ENCODE results near the gene BCL2. TPM values are rescaled to one million over a fixed set of nuclear protein-coding genes. Genes with fewer than 3 reads are reported as not detected.

BCL2 gene
- total RNA-seq, 1 experiment from 2014 or later = 2.6 TPM

- no peaks in the 10 kb centered on the region for H3K27me3 Mint-ChIP-seq (ENCODE audit: low read depth)
- H3K9me3 Mint-ChIP-seq = no peaks in the 10 kb centered on the region
- ChIA-PET CTCF (interaction anchor here (1.0 to 1.4 kb wide), 3 partner anchors 48 to 255 kb away, joined by 3 to 4 read pairs (median 4); no protein-coding TSS in a partner anchor), POLR2A (no interaction called here)
- H3K4me3 Mint-ChIP-seq = no peak overlapping the region
- DNase-seq (ENCODE audit: low spot score) (no peak), ATAC-seq (no peak)
- no peak for TF ChIP-seq FOXP1 (CRISPR knock-in tag; IDR thresholded peaks at IDR 0.05; ENCODE audit: borderline replicate concordance)
- TF ChIP-seq PREB (CRISPR knock-in tag; IDR thresholded peaks at IDR 0.05; ENCODE audit: borderline replicate concordance) = no peak
- no peak for TF ChIP-seq USF2 (CRISPR knock-in tag; IDR thresholded peaks at IDR 0.05)
- TF ChIP-seq, protein P1, sequence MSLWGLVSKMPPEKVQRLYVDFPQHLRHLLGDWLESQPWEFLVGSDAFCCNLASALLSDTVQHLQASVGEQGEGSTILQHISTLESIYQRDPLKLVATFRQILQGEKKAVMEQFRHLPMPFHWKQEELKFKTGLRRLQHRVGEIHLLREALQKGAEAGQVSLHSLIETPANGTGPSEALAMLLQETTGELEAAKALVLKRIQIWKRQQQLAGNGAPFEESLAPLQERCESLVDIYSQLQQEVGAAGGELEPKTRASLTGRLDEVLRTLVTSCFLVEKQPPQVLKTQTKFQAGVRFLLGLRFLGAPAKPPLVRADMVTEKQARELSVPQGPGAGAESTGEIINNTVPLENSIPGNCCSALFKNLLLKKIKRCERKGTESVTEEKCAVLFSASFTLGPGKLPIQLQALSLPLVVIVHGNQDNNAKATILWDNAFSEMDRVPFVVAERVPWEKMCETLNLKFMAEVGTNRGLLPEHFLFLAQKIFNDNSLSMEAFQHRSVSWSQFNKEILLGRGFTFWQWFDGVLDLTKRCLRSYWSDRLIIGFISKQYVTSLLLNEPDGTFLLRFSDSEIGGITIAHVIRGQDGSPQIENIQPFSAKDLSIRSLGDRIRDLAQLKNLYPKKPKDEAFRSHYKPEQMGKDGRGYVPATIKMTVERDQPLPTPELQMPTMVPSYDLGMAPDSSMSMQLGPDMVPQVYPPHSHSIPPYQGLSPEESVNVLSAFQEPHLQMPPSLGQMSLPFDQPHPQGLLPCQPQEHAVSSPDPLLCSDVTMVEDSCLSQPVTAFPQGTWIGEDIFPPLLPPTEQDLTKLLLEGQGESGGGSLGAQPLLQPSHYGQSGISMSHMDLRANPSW (CRISPR knock-in tag; conservative IDR thresholded peaks at IDR 0.05; ENCODE audit: low read depth) = no peak
- no peak for TF ChIP-seq NFE2L1 (CRISPR knock-in tag; IDR thresholded peaks at IDR 0.05)
- no peak for TF ChIP-seq HMGA2 (CRISPR knock-in tag; IDR thresholded peaks at IDR 0.05)
- TF ChIP-seq CREB1 (CRISPR knock-in tag; IDR thresholded peaks at IDR 0.05) = no peak
- TF ChIP-seq, protein P2, sequence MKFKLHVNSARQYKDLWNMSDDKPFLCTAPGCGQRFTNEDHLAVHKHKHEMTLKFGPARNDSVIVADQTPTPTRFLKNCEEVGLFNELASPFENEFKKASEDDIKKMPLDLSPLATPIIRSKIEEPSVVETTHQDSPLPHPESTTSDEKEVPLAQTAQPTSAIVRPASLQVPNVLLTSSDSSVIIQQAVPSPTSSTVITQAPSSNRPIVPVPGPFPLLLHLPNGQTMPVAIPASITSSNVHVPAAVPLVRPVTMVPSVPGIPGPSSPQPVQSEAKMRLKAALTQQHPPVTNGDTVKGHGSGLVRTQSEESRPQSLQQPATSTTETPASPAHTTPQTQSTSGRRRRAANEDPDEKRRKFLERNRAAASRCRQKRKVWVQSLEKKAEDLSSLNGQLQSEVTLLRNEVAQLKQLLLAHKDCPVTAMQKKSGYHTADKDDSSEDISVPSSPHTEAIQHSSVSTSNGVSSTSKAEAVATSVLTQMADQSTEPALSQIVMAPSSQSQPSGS (CRISPR knock-in tag; IDR thresholded peaks at IDR 0.05; ENCODE audit: borderline replicate concordance, low read depth) = no peak
- TF ChIP-seq, protein P3, sequence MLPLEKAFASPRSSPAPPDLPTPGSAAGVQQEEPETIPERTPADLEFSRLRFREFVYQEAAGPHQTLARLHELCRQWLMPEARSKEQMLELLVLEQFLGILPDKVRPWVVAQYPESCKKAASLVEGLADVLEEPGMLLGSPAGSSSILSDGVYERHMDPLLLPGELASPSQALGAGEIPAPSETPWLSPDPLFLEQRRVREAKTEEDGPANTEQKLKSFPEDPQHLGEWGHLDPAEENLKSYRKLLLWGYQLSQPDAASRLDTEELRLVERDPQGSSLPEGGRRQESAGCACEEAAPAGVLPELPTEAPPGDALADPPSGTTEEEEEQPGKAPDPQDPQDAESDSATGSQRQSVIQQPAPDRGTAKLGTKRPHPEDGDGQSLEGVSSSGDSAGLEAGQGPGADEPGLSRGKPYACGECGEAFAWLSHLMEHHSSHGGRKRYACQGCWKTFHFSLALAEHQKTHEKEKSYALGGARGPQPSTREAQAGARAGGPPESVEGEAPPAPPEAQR (CRISPR knock-in tag; IDR thresholded peaks at IDR 0.05) = no peak
- TF ChIP-seq SMAD4 (CRISPR knock-in tag; IDR thresholded peaks at IDR 0.05) = no peak
- H3K27ac Mint-ChIP-seq = no peak overlapping the region
- H3K36me3 Mint-ChIP-seq = no peaks in the 10 kb centered on the region
- H3K4me1 Mint-ChIP-seq = no peaks in the 10 kb centered on the region
Observed at GRCh38 chr18:63271148-63271547, 48.4 kb downstream of the BCL2 start.

DNA sequence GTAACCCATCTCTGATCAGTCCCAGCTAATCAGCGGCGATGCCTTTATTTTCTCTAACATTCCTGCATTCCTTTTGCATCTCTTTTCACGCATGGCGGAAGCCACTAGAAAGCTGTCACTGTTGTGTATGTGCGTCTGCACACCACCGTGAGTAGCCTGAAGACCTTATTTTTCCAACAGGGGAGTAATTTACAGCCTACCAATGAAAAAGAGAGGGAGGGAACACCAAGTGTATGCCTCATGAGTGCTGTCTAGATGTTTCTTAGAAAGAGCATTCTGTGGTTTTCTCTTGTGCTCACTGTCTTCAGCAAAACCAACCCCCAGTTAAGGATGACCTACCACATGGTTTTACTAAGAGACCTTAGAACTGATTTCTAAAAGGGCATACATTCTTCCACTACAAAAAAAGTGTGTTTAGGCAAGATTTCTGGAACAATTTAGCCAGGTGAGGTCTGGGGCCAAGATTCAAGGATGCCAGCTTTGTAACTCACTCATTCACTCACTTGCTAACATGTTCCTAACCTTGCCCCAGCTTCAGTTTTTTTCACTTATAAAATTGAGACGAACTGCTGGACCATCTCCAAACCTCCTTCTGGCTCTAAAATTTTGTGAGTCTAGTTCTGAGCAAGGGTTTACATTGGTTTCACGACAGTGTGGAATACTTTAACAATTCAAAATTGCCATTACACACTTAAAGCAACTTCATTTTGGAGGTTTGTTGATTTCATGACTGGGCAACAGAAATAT, 51.4 kb downstream of the BCL2 start:
- no peak for TF ChIP-seq JAZF1 (CRISPR knock-in tag; IDR thresholded peaks at IDR 0.05)
- no peak for TF ChIP-seq ZBTB21 (CRISPR knock-in tag; IDR thresholded peaks at IDR 0.05; ENCODE audit: borderline replicate concordance)
- TF ChIP-seq NR2C2 (CRISPR knock-in tag; IDR thresholded peaks at IDR 0.05) = no peak
- no peak for TF ChIP-seq MLX (CRISPR knock-in tag; IDR thresholded peaks at IDR 0.05)
- TF ChIP-seq EMX1 (CRISPR knock-in tag; IDR thresholded peaks at IDR 0.05) = no peak
- TF ChIP-seq JUN (CRISPR knock-in tag; IDR thresholded peaks at IDR 0.05) = no peak
- TF ChIP-seq SMAD3 (CRISPR knock-in tag; IDR thresholded peaks at IDR 0.05; ENCODE audit: borderline replicate concordance) = no peak
- no peak for TF ChIP-seq FOXP1 (CRISPR knock-in tag; IDR thresholded peaks at IDR 0.05; ENCODE audit: borderline replicate concordance)
- TF ChIP-seq, protein P4, sequence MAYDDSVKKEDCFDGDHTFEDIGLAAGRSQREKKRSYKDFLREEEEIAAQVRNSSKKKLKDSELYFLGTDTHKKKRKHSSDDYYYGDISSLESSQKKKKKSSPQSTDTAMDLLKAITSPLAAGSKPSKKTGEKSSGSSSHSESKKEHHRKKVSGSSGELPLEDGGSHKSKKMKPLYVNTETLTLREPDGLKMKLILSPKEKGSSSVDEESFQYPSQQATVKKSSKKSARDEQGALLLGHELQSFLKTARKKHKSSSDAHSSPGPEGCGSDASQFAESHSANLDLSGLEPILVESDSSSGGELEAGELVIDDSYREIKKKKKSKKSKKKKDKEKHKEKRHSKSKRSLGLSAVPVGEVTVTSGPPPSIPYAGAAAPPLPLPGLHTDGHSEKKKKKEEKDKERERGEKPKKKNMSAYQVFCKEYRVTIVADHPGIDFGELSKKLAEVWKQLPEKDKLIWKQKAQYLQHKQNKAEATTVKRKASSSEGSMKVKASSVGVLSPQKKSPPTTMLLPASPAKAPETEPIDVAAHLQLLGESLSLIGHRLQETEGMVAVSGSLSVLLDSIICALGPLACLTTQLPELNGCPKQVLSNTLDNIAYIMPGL (CRISPR knock-in tag; IDR thresholded peaks at IDR 0.05) = no peak
- no peak for TF ChIP-seq ZNF219 (CRISPR knock-in tag; IDR thresholded peaks at IDR 0.05; ENCODE audit: borderline replicate concordance)
- no peak for TF ChIP-seq SMAD4 (CRISPR knock-in tag; IDR thresholded peaks at IDR 0.05)
- no peak for TF ChIP-seq MXD4 (CRISPR knock-in tag; IDR thresholded peaks at IDR 0.05; ENCODE audit: borderline replicate concordance)
- H3K27me3 Mint-ChIP-seq (ENCODE audit: low read depth) = no peaks in the 10 kb centered on the region
- H3K4me3 Mint-ChIP-seq = no peak overlapping the region
- ATAC-seq (no peak), DNase-seq (ENCODE audit: low spot score) (no peak)
- H3K36me3 Mint-ChIP-seq = no peaks in the 10 kb centered on the region
- ChIA-PET CTCF (no interaction called here), POLR2A (no interaction called here)
- no peak overlapping the region for H3K27ac Mint-ChIP-seq
- no peaks in the 10 kb centered on the region for H3K4me1 Mint-ChIP-seq
- no peaks in the 10 kb centered on the region for H3K9me3 Mint-ChIP-seq
